NCI-H1930 (cell line): ENCODE results near the gene ITIH6.

Experiments
- DNase-seq, 2 experiments: peaks; one replicate each; lab custom pipeline; 2025; lab: John Stamatoyannopoulos, UW

The ITIH6 gene

GRCh38 chrX:54715621-54716020, 82.4 kb downstream of the ITIH6 start:
- DNase-seq = no peak

DNA sequence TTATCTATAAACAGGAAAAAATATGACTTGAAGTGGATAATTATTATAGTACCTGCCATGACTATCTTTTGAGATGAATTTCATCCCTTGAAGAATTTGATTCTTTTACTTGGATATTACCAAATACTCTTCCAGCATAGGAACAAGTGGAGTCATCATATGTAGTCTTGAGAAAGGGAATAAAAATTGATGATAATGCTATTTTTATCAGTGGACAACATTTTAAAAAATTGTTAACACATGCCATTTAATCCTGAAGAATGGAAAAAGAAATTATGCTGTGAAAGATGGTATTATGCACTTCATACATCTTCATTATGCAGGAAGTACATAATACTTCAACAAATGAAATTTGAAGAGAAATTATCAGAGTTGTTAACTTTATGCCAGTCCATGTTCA, 83.6 kb downstream of the ITIH6 start:
- DNase-seq = no peak

GRCh38 chrX:54711735-54712134, 86.3 kb downstream of the ITIH6 start:
- no peak for DNase-seq

- DNase-seq = no peak
Observed at GRCh38 chrX:54710920-54711319, 87.1 kb downstream of the ITIH6 start.

GRCh38 chrX:54708404-54708803, 89.7 kb downstream of the ITIH6 start:
- no peak for DNase-seq
